SK-N-SH treated with all-trans-retinoic acid at 6 μM for 48 hours (cell line): ENCODE measurements around the gene PAPPA2.

Experiments used
- ATAC-seq: fragments of 200-7000 bp; cut with Tn5 transposase; 3 replicates; pipeline ENCODE4 v1.9.1; 2020; ENCODE audit warnings: mild to moderate bottlenecking, moderate library complexity
- ARNTL ChIP-seq: fragments of 450-650 bp; formaldehyde crosslinking; IDR thresholded peaks from 2 replicates; pipeline ENCODE4 v1.5.0; 2020; ENCODE audit warnings: low read depth, mild to moderate bottlenecking, moderate library complexity, borderline replicate concordance
- BACH2 ChIP-seq: fragments of 250-450 bp; sonication (Bioruptor Pico); IDR thresholded peaks from 2 replicates; pipeline ENCODE4 v1.9.0; 2021; ENCODE audit warnings: mild to moderate bottlenecking, borderline replicate concordance
- CREB5 ChIP-seq: fragments of 250-450 bp; sonication (Bioruptor Pico); IDR thresholded peaks from 2 replicates; pipeline ENCODE4 v1.5.1; 2020; ENCODE audit warnings: low read depth, mild to moderate bottlenecking, moderate library complexity
- CSDC2 ChIP-seq: fragments of 250-450 bp; sonication (Bioruptor Pico); IDR thresholded peaks from 2 replicates; pipeline ENCODE4 v1.5.0; 2020; ENCODE audit warnings: mild to moderate bottlenecking, moderate library complexity
- ESRRG ChIP-seq: fragments of 250-450 bp; sonication (Bioruptor Pico); IDR thresholded peaks from 2 replicates; pipeline ENCODE4 v1.6.1; 2021; ENCODE audit warnings: mild to moderate bottlenecking
- ISL1 ChIP-seq: fragments of 250-450 bp; sonication (Bioruptor Pico); IDR thresholded peaks from 2 replicates; pipeline ENCODE4 v2.1.2; 2022; ENCODE audit warnings: mild to moderate bottlenecking, moderate library complexity
- OSR1 ChIP-seq: fragments of 250-450 bp; sonication (Bioruptor Pico); IDR thresholded peaks from 2 replicates; pipeline ENCODE4 v1.8.0; 2022; ENCODE audit warnings: moderate library complexity, mild to moderate bottlenecking, inconsistent platforms
- PATZ1 ChIP-seq: fragments of 250-450 bp; sonication (Bioruptor Pico); IDR thresholded peaks from 2 replicates; pipeline ENCODE4 v1.8.0; 2020; ENCODE audit warnings: mild to moderate bottlenecking, moderate library complexity, borderline replicate concordance
- POU6F1 ChIP-seq: fragments of 250-450 bp; sonication (Bioruptor Pico); IDR thresholded peaks from 2 replicates; pipeline ENCODE4 v1.8.0; 2021; ENCODE audit warnings: low read depth, mild to moderate bottlenecking, moderate library complexity, borderline replicate concordance
- PPARA ChIP-seq: fragments of 250-450 bp; sonication (Bioruptor Pico); IDR thresholded peaks from 2 replicates; pipeline ENCODE4 v1.5.0; 2020; ENCODE audit warnings: mild to moderate bottlenecking, borderline replicate concordance
- RARB ChIP-seq: fragments of 250-450 bp; sonication (Bioruptor Pico); IDR thresholded peaks from 2 replicates; pipeline ENCODE4 v1.8.0; 2021; ENCODE audit warnings: mild to moderate bottlenecking, moderate library complexity
- SNAI2 ChIP-seq: fragments of 250-450 bp; sonication (Bioruptor Pico); IDR thresholded peaks from 2 replicates; pipeline ENCODE4 v1.5.0; 2020; ENCODE audit warnings: mild to moderate bottlenecking, moderate library complexity
- TCF4 ChIP-seq: fragments of 250-450 bp; sonication (Bioruptor Pico); IDR thresholded peaks from 2 replicates; pipeline ENCODE4 v1.8.0; 2021; ENCODE audit warnings: mild to moderate bottlenecking, moderate library complexity, borderline replicate concordance
- TOX ChIP-seq: fragments of 250-450 bp; sonication (Bioruptor Pico); IDR thresholded peaks from 2 replicates; pipeline ENCODE4 v1.8.0; 2021; ENCODE audit warnings: mild to moderate bottlenecking, moderate library complexity, borderline replicate concordance
- TSHZ2 ChIP-seq: fragments of 250-450 bp; sonication (Bioruptor Pico); IDR thresholded peaks from 2 replicates; pipeline ENCODE4 v1.5.0; 2020; ENCODE audit warnings: mild to moderate bottlenecking, moderate library complexity
- ZC3H10 ChIP-seq: fragments of 250-450 bp; sonication (Bioruptor Pico); IDR thresholded peaks from 2 replicates; pipeline ENCODE4 v1.5.1; 2021; ENCODE audit warnings: mild to moderate bottlenecking, moderate library complexity
- ZFP3 ChIP-seq: fragments of 250-450 bp; sonication (Bioruptor Pico); IDR thresholded peaks from 2 replicates; pipeline ENCODE4 v1.5.0; 2020; ENCODE audit warnings: mild to moderate bottlenecking, moderate library complexity
- ZFP30 ChIP-seq: fragments of 450-650 bp; formaldehyde crosslinking; IDR thresholded peaks from 2 replicates; pipeline ENCODE4 v1.5.0; 2022; ENCODE audit warnings: mild to moderate bottlenecking, moderate library complexity
- ZNF565 ChIP-seq: fragments of 450-650 bp; formaldehyde crosslinking; conservative IDR thresholded peaks from 2 replicates; pipeline ENCODE4 v1.5.0; 2020; ENCODE audit warnings: low read depth, mild to moderate bottlenecking, moderate library complexity
- ZNF70 ChIP-seq: fragments of 450-650 bp; formaldehyde crosslinking; IDR thresholded peaks from 2 replicates; pipeline ENCODE4 v1.5.0; 2020; ENCODE audit warnings: mild to moderate bottlenecking, moderate library complexity
- ZNF8 ChIP-seq: fragments of 450-650 bp; formaldehyde crosslinking; IDR thresholded peaks from 2 replicates; pipeline ENCODE4 v1.5.0; 2020; ENCODE audit warnings: mild to moderate bottlenecking, moderate library complexity
- TF ChIP-seq, protein P1 (sequence below): fragments of 250-450 bp; sonication (Bioruptor Pico); IDR thresholded peaks from 2 replicates; pipeline ENCODE4 v1.5.1; 2021; ENCODE audit warnings: mild to moderate bottlenecking, moderate library complexity

The PAPPA2 gene

DNA sequence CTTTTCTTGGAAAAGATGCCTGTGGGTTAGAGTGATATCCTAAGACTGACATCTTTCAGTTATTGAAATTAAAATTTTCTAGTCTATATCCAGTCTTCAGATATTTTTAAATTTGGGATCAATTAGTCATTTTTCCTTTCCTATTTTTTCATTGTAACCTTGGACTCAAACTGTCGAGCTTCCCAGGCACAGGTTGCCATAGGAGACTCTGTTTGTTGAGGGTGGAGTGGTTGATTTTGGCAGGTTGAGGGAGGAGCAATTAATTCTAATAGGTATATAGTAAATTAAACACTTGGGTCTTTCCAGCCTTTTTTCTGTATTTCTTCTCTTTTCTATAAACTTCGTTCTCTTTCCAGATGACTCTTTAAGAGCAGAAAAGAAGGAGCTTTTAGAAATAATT is 374.7 kb downstream of the PAPPA2 start:
- TF ChIP-seq ZC3H10 (CRISPR knock-in tag) (no peak), ARNTL (CRISPR knock-in tag) (no peak), ZFP3 (CRISPR knock-in tag) (no peak), PATZ1 (CRISPR knock-in tag) (no peak), TCF4 (CRISPR knock-in tag) (no peak), CREB5 (CRISPR knock-in tag) (no peak), ZNF8 (CRISPR knock-in tag) (no peak), ZNF565 (CRISPR knock-in tag) (no peak), TOX (CRISPR knock-in tag) (no peak), SNAI2 (CRISPR knock-in tag) (no peak), OSR1 (CRISPR knock-in tag) (no peak), TSHZ2 (CRISPR knock-in tag) (no peak), PPARA (CRISPR knock-in tag) (no peak), RARB (CRISPR knock-in tag) (no peak), ZFP30 (CRISPR knock-in tag) (no peak), ESRRG (CRISPR knock-in tag) (no peak), BACH2 (CRISPR knock-in tag) (no peak), POU6F1 (CRISPR knock-in tag) (no peak), CSDC2 (CRISPR knock-in tag) (no peak)
- TF ChIP-seq, protein P1, sequence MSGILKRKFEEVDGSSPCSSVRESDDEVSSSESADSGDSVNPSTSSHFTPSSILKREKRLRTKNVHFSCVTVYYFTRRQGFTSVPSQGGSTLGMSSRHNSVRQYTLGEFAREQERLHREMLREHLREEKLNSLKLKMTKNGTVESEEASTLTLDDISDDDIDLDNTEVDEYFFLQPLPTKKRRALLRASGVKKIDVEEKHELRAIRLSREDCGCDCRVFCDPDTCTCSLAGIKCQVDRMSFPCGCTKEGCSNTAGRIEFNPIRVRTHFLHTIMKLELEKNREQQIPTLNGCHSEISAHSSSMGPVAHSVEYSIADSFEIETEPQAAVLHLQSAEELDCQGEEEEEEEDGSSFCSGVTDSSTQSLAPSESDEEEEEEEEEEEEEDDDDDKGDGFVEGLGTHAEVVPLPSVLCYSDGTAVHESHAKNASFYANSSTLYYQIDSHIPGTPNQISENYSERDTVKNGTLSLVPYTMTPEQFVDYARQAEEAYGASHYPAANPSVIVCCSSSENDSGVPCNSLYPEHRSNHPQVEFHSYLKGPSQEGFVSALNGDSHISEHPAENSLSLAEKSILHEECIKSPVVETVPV: no peak
- ATAC-seq: no peak

DNA sequence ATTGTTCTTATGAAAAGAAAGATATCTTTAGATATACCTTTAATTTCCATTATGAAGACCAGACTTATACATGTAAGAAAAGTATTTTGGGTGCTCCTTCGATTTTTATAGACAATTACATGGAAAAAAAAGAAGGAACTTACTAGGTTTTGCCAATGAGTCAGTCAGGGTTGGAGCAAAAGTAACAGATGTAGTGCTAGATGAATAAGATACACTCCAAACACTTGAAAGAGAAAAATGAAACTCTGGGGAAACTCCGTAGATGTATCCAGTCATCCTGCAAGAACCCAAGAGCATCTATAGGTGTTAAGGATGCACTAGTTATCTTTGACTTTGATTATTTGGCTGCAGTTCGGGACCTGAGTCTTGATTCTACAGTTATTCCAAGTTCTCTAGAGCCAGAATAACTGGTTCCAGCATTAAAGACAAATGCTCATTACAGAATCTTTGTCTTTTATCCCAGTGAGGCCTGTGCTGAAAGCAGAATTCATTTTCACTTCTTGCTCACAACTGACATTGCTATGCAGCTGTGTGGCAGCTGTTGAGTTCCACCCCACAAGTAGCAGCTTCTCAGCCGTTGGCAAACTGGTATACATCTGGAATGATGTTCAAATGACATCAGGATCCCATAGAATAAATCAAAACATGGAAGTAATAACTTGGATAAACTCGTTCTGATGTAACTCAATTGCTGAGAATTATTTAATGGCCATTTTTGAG is 375.5 kb downstream of the PAPPA2 start:
- TF ChIP-seq PPARA (CRISPR knock-in tag): no peak
- no peak for TF ChIP-seq SNAI2 (CRISPR knock-in tag)
- no peak for TF ChIP-seq ZNF70 (CRISPR knock-in tag)
- TF ChIP-seq RARB (CRISPR knock-in tag): no peak
- TF ChIP-seq ZFP3 (CRISPR knock-in tag): no peak
- no peak for TF ChIP-seq TSHZ2 (CRISPR knock-in tag)
- no peak for TF ChIP-seq POU6F1 (CRISPR knock-in tag)
- TF ChIP-seq ZC3H10 (CRISPR knock-in tag): no peak
- TF ChIP-seq ISL1: no peak
- TF ChIP-seq OSR1 (CRISPR knock-in tag): no peak
- no peak for TF ChIP-seq ESRRG (CRISPR knock-in tag)
- TF ChIP-seq CREB5 (CRISPR knock-in tag): no peak
- ATAC-seq: no peak
